ENCODE results near the gene HYKK. TPM values are rescaled to one million over a fixed set of nuclear protein-coding genes. Genes with fewer than 3 reads are reported as not detected.

The HYKK gene
- total and polyA plus RNA-seq, 2 of the 13 experiments (the other 11 are each of a cell fraction or from before 2014, with no cell fraction given) = 3.5 to 5.4 TPM

DNA sequence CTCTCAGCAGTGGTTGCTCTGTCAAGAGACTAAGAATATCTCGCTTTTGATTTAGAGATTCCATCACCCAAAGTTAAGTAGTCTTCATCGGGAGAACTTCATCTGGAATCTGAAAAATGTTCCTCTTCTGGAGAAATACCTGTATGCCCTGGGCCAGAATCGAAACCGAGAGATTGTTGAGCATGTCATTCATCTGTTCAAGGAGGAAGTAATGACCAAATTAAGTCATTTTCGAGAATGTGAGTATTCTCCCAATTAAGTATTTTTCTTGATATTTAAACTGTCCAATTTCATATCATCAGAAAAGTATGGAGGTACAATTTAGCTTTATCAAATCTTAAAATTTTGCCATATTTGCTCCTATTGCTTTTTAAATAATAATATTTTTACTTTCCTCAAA is 19.9 kb downstream of the HYKK start:
- no peaks in the 10 kb centered on the region for H3K79me2 ChIP-seq (ENCODE audit: insufficient read depth, low read length)
- DNase-seq (ENCODE audit: low spot score) = no peak
- in situ Hi-C loops (cut with HindIII; ENCODE audit: extremely low pct_ligation_motif_present, low pct_unique_long_range_greater_than_20kb) = no loop called here
- H3K27me3 ChIP-seq (ENCODE audit: control insufficient read depth in 1 of 2, insufficient read depth in 2 of 2, low read length in 2 of 2) = no peaks in the 10 kb centered on the region
- peaks cover 6% of the 10 kb centered on the region for H3K4me1 ChIP-seq (ENCODE audit: insufficient read depth, low read length)
- no peak for ATAC-seq
- no peak overlapping the region for H3K27ac ChIP-seq (ENCODE audit: extremely low read length, insufficient read depth, low read length)
- WGBS (ENCODE audit: low lambda C conversion rate) = 84% methylated on average over 5 of the region's 5 CpGs
- H2AFZ ChIP-seq (ENCODE audit: low read length) = no peak overlapping the region
- H3K9ac ChIP-seq (ENCODE audit: insufficient read depth, low read depth, low read length) = no peak overlapping the region
- no peak overlapping the region for H3K4me3 ChIP-seq (replicated peaks in 1 of 3; ENCODE audit: insufficient read depth in 1 of 3, low read depth in 2 of 3, low read length in 3 of 3)
- TF ChIP-seq NFIC (IDR thresholded peaks at IDR 0.05; ENCODE audit: low read length) (no peak), CERS6 (CRISPR knock-in tag; IDR thresholded peaks at IDR 0.05) (no peak), STAG1 (CRISPR knock-in tag; IDR thresholded peaks at IDR 0.05) (no peak), ZNF33B (CRISPR knock-in tag; IDR thresholded peaks at IDR 0.05) (no peak), MTA3 (CRISPR knock-in tag; IDR thresholded peaks at IDR 0.05) (no peak), NKX3-1 (CRISPR knock-in tag; IDR thresholded peaks at IDR 0.05) (no peak), ZNF704 (CRISPR knock-in tag; IDR thresholded peaks at IDR 0.05; ENCODE audit: borderline replicate concordance) (no peak), NR2F6 (IDR thresholded peaks at IDR 0.05) (no peak), NR2F6 (CRISPR knock-in tag; IDR thresholded peaks at IDR 0.05) (no peak), ZNF766 (CRISPR knock-in tag; IDR thresholded peaks at IDR 0.05; ENCODE audit: borderline replicate concordance) (no peak), BRCA1 (CRISPR knock-in tag; IDR thresholded peaks at IDR 0.05) (no peak), ZBTB37 (CRISPR knock-in tag; IDR thresholded peaks at IDR 0.05) (no peak)
- TF ChIP-seq, protein P1, sequence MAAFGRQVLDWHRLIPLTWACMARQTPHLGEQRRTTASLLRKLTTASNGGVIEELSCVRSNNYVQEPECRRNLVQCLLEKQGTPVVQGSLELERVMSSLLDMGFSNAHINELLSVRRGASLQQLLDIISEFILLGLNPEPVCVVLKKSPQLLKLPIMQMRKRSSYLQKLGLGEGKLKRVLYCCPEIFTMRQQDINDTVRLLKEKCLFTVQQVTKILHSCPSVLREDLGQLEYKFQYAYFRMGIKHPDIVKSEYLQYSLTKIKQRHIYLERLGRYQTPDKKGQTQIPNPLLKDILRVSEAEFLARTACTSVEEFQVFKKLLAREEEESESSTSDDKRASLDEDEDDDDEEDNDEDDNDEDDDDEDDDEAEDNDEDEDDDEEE (CRISPR knock-in tag; IDR thresholded peaks at IDR 0.05) = no peak
- BruUV-seq (replicated peaks) = no TSS peak
- intact Hi-C loops (cut with micrococcal nuclease; ENCODE audit: unreplicated experiment) = no loop called here
- ChIA-PET POLR2A (no interaction called here), CTCF (ENCODE audit: low intra/inter-chr PET ratio, low total read pairs) (no interaction called here)
- H4K20me1 ChIP-seq (ENCODE audit: insufficient read depth, low read length) = no peaks in the 10 kb centered on the region
- no peak overlapping the region for H3K4me2 ChIP-seq (ENCODE audit: low read depth, low read length)
- no peak for FAIRE-seq
- no peaks in the 10 kb centered on the region for H3K36me3 ChIP-seq (replicated peaks in 1 of 2; ENCODE audit: control insufficient read depth in 1 of 2, insufficient read depth in 2 of 2, low read length in 2 of 2)
- H3K9me3 ChIP-seq (ENCODE audit: low read length) = peaks cover 7% of the 10 kb centered on the region

Measured in HepG2 (cell line).